CD4-positive, CD25-positive, alpha-beta regulatory T cell (primary cell): Measurements from ENCODE around the gene TAS2R46. TPM values are rescaled to one million over a fixed set of nuclear protein-coding genes. Genes with fewer than 3 reads are reported as not detected.

Experiments used
- ATAC-seq, 2 donors: fragments of 150-1000 bp; cut with Tn5 transposase; one replicate each; pipeline ENCODE4 v1.10.0; 2021; ENCODE audit warnings: low read depth in 2 of 2, moderate number of reproducible peaks in 2 of 2, moderate library complexity in 1 of 2
- DNase-seq, 3 donors: peaks; one replicate each; pipeline versions ENCODE4 v3.0.0 to v3.0.0-alpha.2; 2012 to 2022; ENCODE audit warnings: mixed read lengths in 1 of 3
- H3K27ac ChIP-seq: one replicate; pipeline ENCODE4 v1.7.0; 2013; ENCODE audit warnings: mild to moderate bottlenecking, low read length; ENCODE audit not compliant: insufficient read depth, poor library complexity, severe bottlenecking
- H3K27me3 ChIP-seq: one replicate; pipeline ENCODE4 v1.7.0; 2013; ENCODE audit warnings: low read length; ENCODE audit not compliant: control insufficient read depth, insufficient read depth
- H3K36me3 ChIP-seq: one replicate; pipeline ENCODE4 v1.7.0; 2013; ENCODE audit warnings: mild to moderate bottlenecking, low read length, moderate library complexity; ENCODE audit not compliant: control insufficient read depth, insufficient read depth
- H3K4me1 ChIP-seq: 2 replicates; pipeline ENCODE4 v1.7.0; 2013; ENCODE audit warnings: mild to moderate bottlenecking, low read length; ENCODE audit not compliant: insufficient read depth, control insufficient read depth, poor library complexity, severe bottlenecking
- H3K4me3 ChIP-seq: one replicate; pipeline ENCODE4 v1.7.0; 2013; ENCODE audit warnings: low read depth, mild to moderate bottlenecking, low read length, moderate library complexity
- H3K9me3 ChIP-seq, 2 experiments: 1 replicate in 1 of 2; 2 replicates in 1 of 2; pipeline ENCODE4 v1.7.0; 2013; ENCODE audit warnings: low read length in 2 of 2, mild to moderate bottlenecking in 1 of 2, moderate library complexity in 1 of 2; ENCODE audit not compliant: control insufficient read depth in 2 of 2
- H3K27ac Mint-ChIP-seq, 3 donors: one replicate each; pipeline ENCODE4 v1.8.0; 2020 to 2022; ENCODE audit warnings: mild to moderate bottlenecking in 3 of 3, mixed read lengths in 3 of 3, moderate library complexity in 2 of 3
- H3K27me3 Mint-ChIP-seq: one replicate; pipeline ENCODE4 v1.8.0; 2022; ENCODE audit warnings: mild to moderate bottlenecking, mixed read lengths
- H3K36me3 Mint-ChIP-seq: one replicate; pipeline ENCODE4 v1.8.0; 2020; ENCODE audit warnings: mixed read lengths
- H3K4me1 Mint-ChIP-seq, 4 donors: one replicate each; pipeline ENCODE4 v1.8.0; 2020 to 2022; ENCODE audit warnings: mixed read lengths in 4 of 4, mild to moderate bottlenecking in 1 of 4
- H3K4me3 Mint-ChIP-seq, 4 donors: one replicate each; pipeline ENCODE4 v1.8.0; 2020 to 2022; ENCODE audit warnings: mild to moderate bottlenecking in 4 of 4, mixed read lengths in 4 of 4, moderate library complexity in 3 of 4
- H3K9me3 Mint-ChIP-seq, 7 donors: one replicate each; pipeline ENCODE4 v1.8.0; 2020 to 2022; ENCODE audit warnings: mixed read lengths in 7 of 7, mild to moderate bottlenecking in 3 of 7, moderate library complexity in 2 of 7
- polyA plus RNA-seq, 4 donors: library from polyadenylated mRNA; unstranded; fragments of 300-500 nt; fragmentation: Illumina TruSeq; gene quantifications; one replicate each; pipeline ENCODE4 v1.2.3, GENCODE V29; 2021
- total RNA-seq: library from RNA; stranded (reverse); gene quantifications from one replicate; pipeline ENCODE4 v1.2.3, GENCODE V29; 2022

TAS2R46 gene
- total and polyA plus RNA-seq, 5 donors from 2014 or later = 0.26 to 2.8 TPM; not detected in 3

- H3K27me3 ChIP-seq = no peaks in the 10 kb centered on the region
- no peaks in the 10 kb centered on the region for H3K27me3 Mint-ChIP-seq
- H3K27ac Mint-ChIP-seq = no peak within 1 kb of the TSS
- no peaks in the 10 kb centered on the region for H3K36me3 Mint-ChIP-seq
- no peak within 1 kb of the TSS for H3K4me3 Mint-ChIP-seq
- no peak within 1 kb of the TSS for H3K4me3 ChIP-seq
- H3K9me3 Mint-ChIP-seq = peaks cover 0 to 2% (median 0%) of the 10 kb centered on the region in 7 donors
- H3K4me1 ChIP-seq = no peaks in the 10 kb centered on the region
- no peak for ATAC-seq
- H3K4me1 Mint-ChIP-seq = peaks cover 0 to 14% (median 0%) of the 10 kb centered on the region in 4 donors
- no peak for DNase-seq
- no peak within 1 kb of the TSS for H3K27ac ChIP-seq
- H3K36me3 ChIP-seq = no peaks in the 10 kb centered on the region
- H3K9me3 ChIP-seq = no peaks in the 10 kb centered on the region
Observed at GRCh38 chr12:11092128-11092527, 30.0 kb upstream of the TAS2R46 start, which contains the start of gene TAS2R43. TSS of gene TAS2R43 (minus strand) at chr12:11092313. CDS start at chr12:11092229, 84 bp downstream.

- Histone ChIP-seq H3K36me3 (no peaks in the 10 kb centered on the region), H3K4me1 (no peaks in the 10 kb centered on the region), H3K9me3 (peaks cover 0 to under 1% of the 10 kb centered on the region in 2 experiments), H3K4me3 (no peak overlapping the region), H3K27ac (no peak overlapping the region), H3K27me3 (no peaks in the 10 kb centered on the region)
- H3K27ac Mint-ChIP-seq = peak overlapping the region in 1 of 3 donors; percentile 26
- no peak overlapping the region for H3K4me3 Mint-ChIP-seq
- H3K9me3 Mint-ChIP-seq = peaks cover 0 to 2% (median 0%) of the 10 kb centered on the region in 7 donors
- no peaks in the 10 kb centered on the region for H3K36me3 Mint-ChIP-seq
- no peak for DNase-seq
- H3K27me3 Mint-ChIP-seq = no peaks in the 10 kb centered on the region
- no peak for ATAC-seq
- peaks cover 0 to 18% (median 0%) of the 10 kb centered on the region in 4 donors for H3K4me1 Mint-ChIP-seq
Observed at GRCh38 chr12:11089246-11089645, 27.2 kb upstream of the TAS2R46 start.

GRCh38 chr12:11085419-11085818 is 23.3 kb upstream of the TAS2R46 start:
- no peaks in the 10 kb centered on the region for H3K36me3 Mint-ChIP-seq

GRCh38 chr12:11081987-11082386 is 19.9 kb upstream of the TAS2R46 start:
- Histone ChIP-seq H3K4me3 (no peak overlapping the region), H3K9me3 (peaks cover 0 to 7% of the 10 kb centered on the region in 2 experiments), H3K4me1 (no peaks in the 10 kb centered on the region), H3K27me3 (no peaks in the 10 kb centered on the region), H3K36me3 (no peaks in the 10 kb centered on the region), H3K27ac (no peak overlapping the region)
- DNase-seq = no peak
- Mint-ChIP-seq H3K27ac (no peak overlapping the region), H3K9me3 (peaks cover 0 to 20% (median 4%) of the 10 kb centered on the region in 7 donors), H3K4me1 (peaks cover 0 to 22% (median 7%) of the 10 kb centered on the region in 4 donors), H3K27me3 (no peaks in the 10 kb centered on the region), H3K36me3 (peaks cover 3% of the 10 kb centered on the region), H3K4me3 (no peak overlapping the region)
- ATAC-seq = no peak

More at GRCh38 chr12:11085419-11085818, 23.3 kb upstream of the TAS2R46 start:
- ATAC-seq (peak in 1 of 2 donors; percentile 44), DNase-seq (peak in 1 of 3 donors; percentile 21)
- Histone ChIP-seq H3K9me3 (peaks cover 0 to 7% of the 10 kb centered on the region in 2 experiments), H3K36me3 (no peaks in the 10 kb centered on the region), H3K4me1 (no peaks in the 10 kb centered on the region), H3K27ac (no peak overlapping the region), H3K27me3 (no peaks in the 10 kb centered on the region), H3K4me3 (no peak overlapping the region)
- Mint-ChIP-seq H3K4me1 (peaks cover 0 to 16% (median 0%) of the 10 kb centered on the region in 4 donors), H3K4me3 (no peak overlapping the region), H3K27ac (peak overlapping the region in 1 of 3 donors; percentile 63), H3K9me3 (peaks cover 0 to 18% (median 4%) of the 10 kb centered on the region in 7 donors), H3K27me3 (no peaks in the 10 kb centered on the region)

- DNase-seq = no peak
- Mint-ChIP-seq H3K4me1 (peaks cover 0 to 39% (median 16%) of the 10 kb centered on the region in 4 donors), H3K36me3 (peaks cover 3% of the 10 kb centered on the region), H3K4me3 (no peak overlapping the region), H3K27ac (no peak overlapping the region), H3K27me3 (no peaks in the 10 kb centered on the region), H3K9me3 (peaks cover 0 to 11% (median 0%) of the 10 kb centered on the region in 7 donors)
- Histone ChIP-seq H3K36me3 (no peaks in the 10 kb centered on the region), H3K27me3 (no peaks in the 10 kb centered on the region), H3K9me3 (peaks cover 0 to 4% of the 10 kb centered on the region in 2 experiments), H3K4me1 (no peaks in the 10 kb centered on the region), H3K27ac (no peak overlapping the region), H3K4me3 (no peak overlapping the region)
- ATAC-seq = no peak
Observed at GRCh38 chr12:11078246-11078645, 16.2 kb upstream of the TAS2R46 start.

GRCh38 chr12:11075642-11076041 is 13.5 kb upstream of the TAS2R46 start:
- H3K9me3 ChIP-seq = no peaks in the 10 kb centered on the region
- Mint-ChIP-seq H3K27me3 (no peaks in the 10 kb centered on the region), H3K4me3 (no peak overlapping the region), H3K9me3 (peaks cover 0 to 4% (median 0%) of the 10 kb centered on the region in 7 donors), H3K4me1 (peaks cover 0 to 47% (median 18%) of the 10 kb centered on the region in 4 donors), H3K27ac (no peak overlapping the region), H3K36me3 (peaks cover 6% of the 10 kb centered on the region)
- no peaks in the 10 kb centered on the region for H3K4me1 ChIP-seq
- H3K4me3 ChIP-seq = no peak overlapping the region
- no peaks in the 10 kb centered on the region for H3K36me3 ChIP-seq
- DNase-seq = no peak
- no peak overlapping the region for H3K27ac ChIP-seq
- no peaks in the 10 kb centered on the region for H3K27me3 ChIP-seq
- no peak for ATAC-seq

GRCh38 chr12:11071414-11071813 is 9.3 kb upstream of the TAS2R46 start:
- H3K36me3 ChIP-seq = no peaks in the 10 kb centered on the region
- Mint-ChIP-seq H3K27ac (peak overlapping the region in 1 of 3 donors; percentile 20), H3K4me3 (no peak overlapping the region), H3K27me3 (no peaks in the 10 kb centered on the region), H3K9me3 (peaks cover 0 to 2% (median 0%) of the 10 kb centered on the region in 7 donors), H3K4me1 (peaks cover 0 to 36% (median 11%) of the 10 kb centered on the region in 4 donors), H3K36me3 (peaks cover 11% of the 10 kb centered on the region)
- H3K4me3 ChIP-seq = no peak overlapping the region
- ATAC-seq (no peak), DNase-seq (no peak)
- no peaks in the 10 kb centered on the region for H3K4me1 ChIP-seq
- H3K27ac ChIP-seq = no peak overlapping the region
- no peaks in the 10 kb centered on the region for H3K27me3 ChIP-seq
- H3K9me3 ChIP-seq = no peaks in the 10 kb centered on the region

- no peak for ATAC-seq
- DNase-seq = no peak
- H3K4me1 Mint-ChIP-seq = peaks cover under 1 to 35% (median 12%) of the 10 kb centered on the region in 4 donors
- H3K4me1 ChIP-seq = no peaks in the 10 kb centered on the region
- no peaks in the 10 kb centered on the region for H3K27me3 Mint-ChIP-seq
- H3K27me3 ChIP-seq = no peaks in the 10 kb centered on the region
- H3K9me3 ChIP-seq = no peaks in the 10 kb centered on the region
- no peak overlapping the region for H3K27ac ChIP-seq
- peaks cover 0 to 2% (median 0%) of the 10 kb centered on the region in 7 donors for H3K9me3 Mint-ChIP-seq
- H3K36me3 ChIP-seq = no peaks in the 10 kb centered on the region
- H3K4me3 Mint-ChIP-seq = no peak overlapping the region
- H3K27ac Mint-ChIP-seq = peak overlapping the region in 1 of 3 donors; percentile 20
- H3K4me3 ChIP-seq = no peak overlapping the region
- H3K36me3 Mint-ChIP-seq = peaks cover 11% of the 10 kb centered on the region
Observed at GRCh38 chr12:11070999-11071398, 8.9 kb upstream of the TAS2R46 start.
